HG02642 (cell line): Measurements from ENCODE around the gene TTLL12.

Experiments
- ATAC-seq: cut with Tn5 transposase; IDR thresholded peaks from one replicate; pipeline ENCODE4 v1.9.1; 2021; ENCODE audit warnings: mild to moderate bottlenecking; ENCODE audit not compliant: unreplicated experiment, poor library complexity

Gene TTLL12

DNA sequence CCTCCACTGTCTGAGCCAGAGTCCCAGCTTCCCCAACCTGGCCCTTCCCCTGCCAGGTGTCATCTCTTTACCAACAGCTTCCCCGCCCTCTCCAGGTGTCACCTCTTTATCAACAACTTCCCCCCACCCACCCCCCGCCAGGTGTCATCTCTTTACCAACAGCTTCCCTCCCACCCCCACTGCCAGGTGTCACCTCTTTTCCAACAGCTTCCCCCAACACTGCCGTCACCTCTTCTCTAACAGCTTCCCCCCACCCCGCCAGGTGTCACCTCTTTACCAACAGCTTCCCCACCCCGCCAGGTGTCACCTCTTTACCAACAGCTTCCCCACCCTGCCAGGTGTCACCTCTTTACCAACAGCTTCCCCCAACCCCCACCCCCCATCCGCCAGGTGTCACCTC is 29.8 kb upstream of the TTLL12 start:
- ATAC-seq: no peak

DNA sequence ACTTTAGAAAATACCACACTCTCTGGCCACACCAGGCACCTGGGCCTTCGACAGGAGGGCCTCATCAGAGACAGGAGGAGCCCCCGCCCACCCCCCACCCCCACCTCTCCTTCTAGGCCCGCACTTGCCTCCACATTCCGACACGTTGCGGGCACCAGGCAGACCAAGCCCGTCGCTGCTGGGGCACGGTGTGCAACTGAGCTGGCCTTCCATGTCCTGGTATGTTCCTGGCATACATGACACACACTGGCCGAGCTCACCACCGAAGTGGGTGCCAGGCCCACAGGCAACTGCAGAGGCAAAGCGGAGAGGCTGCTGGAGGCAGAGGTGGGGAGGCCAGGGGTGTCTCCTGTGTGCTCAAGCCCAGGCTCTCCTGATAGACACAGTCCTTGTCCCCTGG is 27.0 kb upstream of the TTLL12 start:
- no peak for ATAC-seq

DNA sequence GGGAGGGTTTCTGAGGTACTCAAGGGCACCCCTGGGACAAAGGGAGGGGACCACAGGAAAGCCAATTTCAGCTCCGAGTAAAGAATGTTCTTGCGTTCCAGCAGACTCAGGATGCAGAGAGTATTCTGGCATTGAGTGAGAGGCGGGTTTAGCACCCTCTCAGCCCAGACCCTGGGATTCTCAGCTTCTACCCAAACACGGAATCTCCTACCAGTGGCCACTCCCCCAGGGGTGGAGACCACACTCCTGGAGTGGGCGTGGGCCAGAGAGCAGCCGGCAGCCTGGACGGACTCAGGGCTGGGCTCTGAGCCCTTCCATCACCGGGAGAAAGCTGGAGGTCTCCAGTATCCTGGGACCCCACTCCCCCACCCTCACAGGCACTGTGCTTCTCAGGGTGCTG is 26.1 kb upstream of the TTLL12 start:
- ATAC-seq: no peak

DNA sequence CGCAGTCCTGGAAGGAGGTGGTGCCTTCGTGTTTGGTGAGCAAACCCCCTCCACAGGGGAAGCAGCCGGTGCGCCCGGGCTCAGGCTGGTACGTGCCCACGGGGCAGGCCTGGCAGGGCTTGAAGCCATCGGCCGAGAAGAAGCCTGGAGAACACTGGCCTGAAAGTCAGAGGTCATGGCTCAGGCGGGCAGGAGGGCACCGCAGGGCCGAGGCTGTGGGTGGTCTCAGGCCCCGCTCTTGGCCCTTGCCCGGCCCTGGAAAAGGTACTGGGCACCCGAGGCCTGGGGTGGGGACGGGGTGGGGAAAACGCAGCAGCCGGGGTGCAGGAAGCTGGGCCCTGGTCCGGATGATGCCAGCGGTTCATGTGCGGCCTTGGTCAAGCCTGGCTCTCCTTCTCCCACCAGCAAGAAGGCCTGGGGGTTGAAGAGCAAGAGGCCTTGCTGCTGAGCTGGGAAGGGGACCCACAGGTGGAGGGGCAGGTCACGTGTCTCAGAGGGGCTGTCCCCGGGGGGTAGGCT is 25.6 kb upstream of the TTLL12 start:
- ATAC-seq: no peak

DNA sequence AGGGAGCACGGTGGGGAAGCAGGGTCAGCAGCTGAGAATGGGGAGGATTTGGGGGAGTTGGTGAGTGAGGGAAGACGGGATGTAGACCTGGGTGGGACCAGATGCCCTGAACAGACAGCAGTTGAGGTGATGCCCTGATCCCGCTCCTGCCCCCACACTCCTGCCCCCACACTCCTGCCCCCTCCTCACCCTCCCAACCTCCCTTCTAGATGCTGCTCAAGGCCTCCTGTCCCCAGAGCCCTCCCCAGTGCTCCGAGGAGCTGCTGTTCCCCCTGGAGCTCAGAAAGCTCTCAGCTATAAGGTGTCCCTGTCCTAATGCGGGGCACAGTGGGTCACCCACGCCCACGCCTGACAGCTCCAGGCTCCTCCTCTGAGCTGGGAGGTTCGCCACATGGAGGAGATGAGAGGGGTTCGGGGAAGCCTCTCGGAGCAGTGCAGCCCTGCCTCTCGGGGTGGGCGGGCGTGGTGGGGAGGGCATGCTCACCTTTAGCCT is 25.1 kb upstream of the TTLL12 start:
- ATAC-seq: no peak

DNA sequence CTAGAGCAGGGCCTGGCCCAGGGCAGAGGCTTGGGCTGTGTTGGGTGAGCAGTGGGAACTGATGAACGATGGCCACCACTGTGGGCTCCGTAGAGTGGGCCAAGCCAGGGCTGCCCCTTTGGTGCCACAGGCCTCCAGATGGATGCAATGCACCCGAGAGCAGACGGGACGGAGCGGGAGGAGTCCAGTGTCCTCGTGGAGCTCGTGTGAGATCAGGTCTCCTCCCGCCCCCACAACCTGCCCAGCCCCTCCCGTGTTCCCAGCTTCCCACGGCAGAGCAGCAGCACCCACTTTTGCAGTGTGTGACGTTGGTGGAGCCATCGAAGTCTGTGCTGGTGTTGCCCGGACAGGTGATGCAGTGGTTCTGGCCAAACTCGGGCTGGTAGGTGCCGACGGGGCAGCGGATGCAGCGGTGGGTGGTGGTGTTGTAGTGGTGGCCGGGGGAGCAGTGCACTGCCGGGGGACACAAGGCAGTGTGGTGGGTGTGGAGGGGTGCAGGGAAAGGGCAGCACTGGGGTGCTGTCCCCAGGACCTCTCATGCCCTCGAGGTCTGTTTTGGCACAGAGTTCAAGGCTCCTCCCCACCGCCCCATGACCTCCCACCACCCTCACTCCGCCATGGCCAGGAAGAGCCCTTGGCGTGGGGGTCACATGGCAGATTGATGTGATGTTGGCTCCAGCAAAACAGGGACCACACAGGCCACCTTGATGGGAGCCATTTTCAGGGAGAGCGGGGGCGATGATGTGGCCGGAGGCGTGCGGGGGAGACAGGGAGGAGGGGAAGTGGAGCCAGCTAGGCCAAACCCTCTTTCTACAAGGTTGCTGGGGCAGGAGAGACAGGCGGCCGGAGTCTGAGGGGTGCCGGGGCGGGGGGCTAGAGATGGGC is 23.9 kb upstream of the TTLL12 start:
- no peak for ATAC-seq

DNA sequence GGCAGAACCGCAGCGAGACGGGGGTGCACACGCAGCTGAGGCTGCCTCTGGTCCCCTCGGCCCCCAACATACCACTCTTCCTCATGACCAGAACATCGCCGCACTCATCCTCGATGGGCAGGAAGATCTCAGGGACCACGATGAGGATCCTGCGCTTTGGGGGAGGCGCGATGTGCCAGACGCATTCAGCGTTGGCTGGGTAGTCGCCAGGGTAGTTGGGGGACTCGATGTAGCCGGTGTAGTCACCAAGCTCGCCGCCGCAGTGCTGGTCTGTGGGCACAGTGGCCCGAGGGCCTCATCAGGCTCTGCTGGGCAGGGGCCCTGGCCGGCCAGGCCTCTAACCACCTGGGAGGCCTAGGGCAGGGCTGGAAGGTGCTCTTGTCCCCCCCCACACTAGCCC is 23.0 kb upstream of the TTLL12 start:
- no peak for ATAC-seq

DNA sequence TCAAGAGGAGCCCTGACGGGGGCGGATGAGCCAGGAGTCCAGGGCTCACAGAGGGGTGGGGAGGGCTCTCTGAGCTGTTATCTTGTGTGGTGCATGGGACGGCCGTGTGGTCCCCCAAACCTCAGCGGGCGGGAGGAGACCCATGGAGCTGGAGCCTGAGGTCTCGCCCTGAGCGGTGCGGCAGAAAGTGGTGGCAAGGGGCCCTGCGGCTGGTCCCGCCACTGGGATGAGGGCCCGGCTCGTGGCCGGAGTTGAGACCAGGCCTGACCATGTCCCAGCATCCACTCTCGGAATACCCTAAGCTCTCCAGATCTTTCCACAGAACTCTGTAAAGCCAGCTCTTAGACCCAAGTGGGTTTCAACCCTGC is 22.6 kb upstream of the TTLL12 start:
- ATAC-seq: no peak

DNA sequence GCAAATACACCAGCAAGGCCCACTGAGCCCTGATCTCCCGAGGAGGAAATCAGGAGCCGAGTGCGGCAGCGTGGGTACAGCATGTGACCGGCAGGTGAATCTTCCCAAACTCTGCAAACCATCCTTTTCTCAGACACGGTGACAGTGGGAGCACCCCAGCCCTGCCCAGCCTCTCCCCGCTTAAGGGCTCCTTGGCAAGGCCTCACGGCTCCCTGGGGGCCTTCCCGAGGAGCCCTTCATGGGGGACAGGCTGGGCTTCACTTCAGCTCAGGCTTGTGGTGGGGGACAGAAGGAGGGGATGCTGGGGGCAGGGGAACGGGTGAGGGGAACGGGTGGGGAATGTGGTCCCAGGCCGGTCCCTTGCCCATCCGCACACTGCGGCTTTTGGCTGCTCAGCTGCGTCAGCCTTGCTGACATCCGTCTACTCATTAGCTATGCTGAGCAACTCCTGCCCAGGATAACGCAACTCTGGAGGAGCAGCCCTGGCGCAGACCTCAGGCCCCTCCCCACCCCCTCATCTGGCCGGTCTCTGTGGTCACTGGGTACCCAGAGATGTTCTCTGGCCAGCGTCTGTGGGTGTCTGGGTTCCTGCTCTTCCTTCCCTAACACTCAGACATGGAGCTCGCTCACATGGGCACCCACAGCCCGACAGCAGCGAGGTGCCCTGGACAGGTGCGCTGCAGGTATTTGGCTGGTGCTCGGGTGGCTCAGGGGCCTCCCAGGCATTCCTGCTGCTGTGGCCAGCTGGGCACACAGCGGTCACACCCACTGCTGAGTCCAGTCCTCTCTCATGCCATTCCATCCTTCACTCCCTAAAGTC is 22.0 kb upstream of the TTLL12 start:
- no peak for ATAC-seq

DNA sequence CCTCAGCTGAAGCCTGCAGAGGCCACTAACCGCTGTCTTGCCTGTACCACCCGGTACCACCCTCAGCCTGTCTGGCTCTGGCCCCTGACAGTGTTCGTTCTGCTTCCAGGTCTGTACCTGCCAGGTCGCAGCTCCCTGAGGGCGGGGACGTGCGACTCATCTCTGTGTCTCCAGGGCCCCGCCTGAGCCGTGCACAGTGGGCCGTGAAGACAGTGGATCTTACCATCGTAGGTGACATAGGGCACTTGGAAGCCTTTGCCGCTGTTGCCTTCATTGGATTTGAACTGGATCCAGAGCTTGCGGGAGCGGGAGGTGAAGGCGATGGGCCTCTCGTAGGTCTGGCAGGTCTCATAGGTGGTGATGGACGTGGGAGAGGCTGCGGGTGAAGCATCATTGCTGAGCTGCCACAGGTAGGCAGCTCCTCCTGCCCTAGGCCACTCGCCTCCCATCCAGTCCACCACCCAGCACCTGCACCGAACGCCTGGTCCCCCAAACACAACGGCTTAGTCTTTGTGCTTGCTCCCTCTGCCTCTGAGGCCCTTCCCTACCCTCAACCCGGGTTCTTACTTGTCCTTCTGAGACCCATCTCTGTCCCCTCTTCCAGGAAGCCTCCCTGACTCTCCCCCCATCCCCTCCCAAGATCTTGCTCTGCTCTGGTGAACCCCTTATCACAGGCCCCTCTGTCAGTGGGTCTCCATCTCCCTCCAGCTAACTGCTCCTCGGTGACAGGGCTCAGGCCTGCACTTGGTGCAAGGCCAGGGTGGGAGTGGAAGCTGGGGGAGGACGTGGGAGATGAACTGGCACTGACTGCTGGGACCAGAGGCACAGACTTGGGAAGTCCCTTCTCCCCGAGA is 21.1 kb upstream of the TTLL12 start:
- no peak for ATAC-seq

DNA sequence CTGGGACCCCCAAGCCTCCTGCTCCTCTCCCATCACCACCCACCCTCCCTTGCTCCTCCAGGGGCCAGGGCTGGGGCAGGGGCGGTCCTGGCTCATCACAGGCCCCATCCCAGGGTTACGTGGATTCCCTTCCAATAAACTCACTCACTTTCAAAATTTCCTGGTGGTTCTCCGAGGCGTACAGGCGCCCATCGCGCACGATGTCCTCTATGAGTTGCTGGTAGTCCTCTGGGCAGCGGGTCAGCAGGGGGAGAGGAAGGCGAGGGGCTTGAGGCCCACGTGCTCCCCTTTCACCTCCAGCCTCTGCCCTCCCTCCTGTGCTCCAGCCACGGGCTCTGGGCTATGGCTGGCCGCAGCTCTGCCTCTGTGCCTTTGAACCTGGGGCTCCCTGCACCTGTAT is 20.5 kb upstream of the TTLL12 start:
- ATAC-seq: no peak

DNA sequence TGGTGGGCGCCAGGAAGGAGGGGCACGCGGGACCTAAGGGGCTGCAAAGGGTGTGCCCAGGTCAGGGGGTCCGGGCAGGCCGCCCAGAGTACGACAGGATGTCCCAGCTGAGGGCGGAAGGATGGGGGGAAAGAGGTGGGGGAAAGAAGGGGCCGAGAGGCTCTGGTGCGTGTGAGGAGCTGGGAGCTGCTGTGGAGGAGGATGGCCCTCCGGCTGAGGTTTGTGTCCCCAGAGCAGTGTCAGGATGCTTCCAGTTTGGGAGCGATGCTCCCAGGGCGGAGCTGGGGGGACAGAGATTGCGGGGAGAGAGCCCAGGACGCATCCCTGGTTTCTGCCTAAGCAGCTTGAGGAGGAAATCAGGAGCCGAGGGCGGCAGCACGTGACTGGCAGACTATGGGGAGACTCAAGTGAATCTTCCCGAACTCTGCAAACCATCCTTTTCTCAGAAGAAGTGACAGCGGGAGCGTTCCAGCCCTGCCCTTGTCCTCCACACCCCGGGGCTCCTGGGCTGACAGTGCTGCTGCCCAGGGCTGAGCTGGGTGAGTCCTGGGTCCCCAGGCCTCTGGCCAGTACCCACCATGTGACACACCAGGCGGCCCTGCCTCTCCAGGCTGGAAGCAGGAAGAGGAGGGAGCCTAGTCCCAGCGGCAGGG is 19.7 kb upstream of the TTLL12 start:
- ATAC-seq: no peak

DNA sequence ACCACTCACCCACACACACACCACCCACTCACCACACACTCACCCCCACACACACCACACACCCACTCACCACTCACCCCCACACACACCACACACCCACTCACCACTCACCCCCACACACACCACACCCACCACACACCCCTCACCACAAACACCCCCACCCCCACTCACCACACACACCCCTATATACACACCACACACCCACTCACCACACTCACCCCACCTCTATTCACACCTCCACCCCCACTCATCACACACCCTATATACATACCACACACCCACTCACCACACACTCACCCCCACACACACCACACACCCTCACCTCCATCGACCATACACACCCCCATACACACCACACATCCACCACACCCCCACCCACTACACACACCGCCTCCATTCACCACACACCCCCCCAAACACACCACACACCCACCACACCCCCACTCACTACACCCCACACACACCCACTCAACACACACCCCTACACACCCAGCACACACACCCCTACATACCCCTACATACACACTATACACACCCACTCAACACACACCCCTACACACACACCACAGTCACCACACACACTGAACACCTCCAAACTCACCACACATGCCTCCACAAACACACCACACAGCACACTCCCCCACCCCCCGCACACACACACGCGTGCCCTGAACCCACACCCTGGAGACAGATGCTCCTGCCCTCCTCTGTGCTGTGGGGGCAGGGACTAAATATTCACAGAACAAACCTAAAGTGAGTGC is 19.0 kb upstream of the TTLL12 start:
- no peak for ATAC-seq

DNA sequence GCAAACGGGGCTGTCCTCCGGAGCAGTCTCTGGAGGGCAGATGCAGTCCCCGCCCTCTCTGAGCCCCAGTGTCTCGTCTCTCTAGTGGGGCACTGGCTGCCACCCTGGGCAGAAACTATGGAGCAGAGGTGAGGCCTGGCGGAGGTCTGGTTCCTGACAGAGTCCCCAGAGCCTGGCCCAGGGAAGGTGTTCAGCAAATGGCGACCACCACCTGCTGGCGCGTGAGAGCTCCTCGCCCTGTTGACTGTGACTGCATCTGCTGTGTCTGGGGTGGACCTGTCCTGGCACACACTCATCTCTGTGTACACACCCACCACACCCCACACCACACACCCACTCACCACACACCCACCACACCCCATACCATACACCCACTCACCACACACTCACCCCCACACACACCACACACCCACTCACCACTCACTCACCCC is 18.3 kb upstream of the TTLL12 start:
- ATAC-seq: no peak

DNA sequence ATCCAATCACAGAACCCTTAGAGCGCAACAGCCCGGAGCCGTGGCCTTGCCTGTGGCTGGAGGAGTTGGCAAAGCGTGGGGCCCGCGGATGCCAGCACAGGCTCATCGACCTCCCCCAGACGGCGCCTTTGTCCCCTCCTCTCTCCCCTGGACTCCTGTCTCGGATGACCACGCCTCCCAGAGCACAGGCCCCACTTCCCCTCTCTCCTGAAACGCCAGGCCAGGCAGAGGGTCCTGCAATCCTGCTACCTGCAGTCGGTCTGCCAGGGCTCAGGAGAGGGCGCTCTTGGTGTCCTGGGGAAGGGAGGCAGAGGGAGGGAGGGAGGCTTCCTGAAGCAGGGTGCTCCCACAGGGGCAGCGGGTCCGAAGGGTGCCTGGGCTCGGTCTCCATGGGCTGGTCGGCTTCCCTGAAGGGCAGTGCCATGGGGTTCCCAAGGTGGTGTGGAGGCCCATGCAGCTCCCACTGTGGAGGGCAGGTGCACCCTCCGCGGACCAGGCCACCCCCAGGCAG is 16.6 kb upstream of the TTLL12 start:
- no peak for ATAC-seq

DNA sequence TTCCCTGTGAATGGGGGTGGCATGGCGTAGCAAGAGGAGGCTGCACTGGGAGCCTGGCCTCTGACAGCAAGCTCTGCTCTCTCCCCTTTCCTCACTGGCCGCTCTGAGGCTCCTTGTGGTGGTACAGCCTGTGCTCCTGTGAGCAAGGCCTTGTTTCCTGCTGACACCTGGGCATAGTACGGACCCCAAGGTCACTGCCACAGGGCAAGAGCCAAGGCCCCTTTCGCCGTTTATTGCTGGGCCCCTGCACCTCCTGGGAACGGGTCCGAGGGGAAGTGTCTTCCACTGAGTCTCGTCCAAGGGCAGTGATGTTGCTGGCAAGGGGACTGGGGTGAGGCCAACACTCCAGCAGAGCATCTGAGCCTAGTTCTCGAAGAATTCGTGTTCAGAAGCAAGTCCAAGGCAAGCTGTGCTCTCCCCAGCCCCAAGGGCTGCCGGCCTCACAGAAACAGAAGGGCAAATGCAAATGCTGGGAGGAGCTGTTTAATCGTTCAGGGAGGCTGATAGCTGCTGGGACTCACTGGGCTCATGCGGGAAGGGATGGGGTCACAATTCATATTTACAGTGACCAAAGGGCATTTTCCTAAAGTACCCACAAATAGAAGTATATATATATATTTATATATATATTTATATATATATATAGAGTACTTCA is 15.9 kb upstream of the TTLL12 start:
- no peak for ATAC-seq

DNA sequence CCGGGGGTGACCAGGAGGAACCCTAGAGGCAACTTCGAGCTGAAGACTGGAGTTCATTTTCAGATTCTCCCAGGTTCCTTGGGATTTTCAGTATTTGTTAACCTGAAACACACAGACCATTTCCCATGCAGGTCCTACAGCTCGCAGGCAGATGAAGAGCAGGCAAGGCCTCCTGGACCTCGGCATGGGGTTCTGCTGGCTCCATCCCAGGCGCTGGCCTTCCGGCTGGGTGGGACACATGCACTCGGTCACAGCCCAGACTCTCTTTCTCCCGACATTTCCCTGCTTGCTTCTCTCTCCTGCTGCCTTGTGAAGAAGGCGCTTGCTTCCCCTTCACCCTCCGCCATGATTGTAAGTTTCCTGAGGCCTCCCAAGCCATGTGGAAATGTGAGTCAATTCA is 15.4 kb upstream of the TTLL12 start:
- no peak for ATAC-seq

DNA sequence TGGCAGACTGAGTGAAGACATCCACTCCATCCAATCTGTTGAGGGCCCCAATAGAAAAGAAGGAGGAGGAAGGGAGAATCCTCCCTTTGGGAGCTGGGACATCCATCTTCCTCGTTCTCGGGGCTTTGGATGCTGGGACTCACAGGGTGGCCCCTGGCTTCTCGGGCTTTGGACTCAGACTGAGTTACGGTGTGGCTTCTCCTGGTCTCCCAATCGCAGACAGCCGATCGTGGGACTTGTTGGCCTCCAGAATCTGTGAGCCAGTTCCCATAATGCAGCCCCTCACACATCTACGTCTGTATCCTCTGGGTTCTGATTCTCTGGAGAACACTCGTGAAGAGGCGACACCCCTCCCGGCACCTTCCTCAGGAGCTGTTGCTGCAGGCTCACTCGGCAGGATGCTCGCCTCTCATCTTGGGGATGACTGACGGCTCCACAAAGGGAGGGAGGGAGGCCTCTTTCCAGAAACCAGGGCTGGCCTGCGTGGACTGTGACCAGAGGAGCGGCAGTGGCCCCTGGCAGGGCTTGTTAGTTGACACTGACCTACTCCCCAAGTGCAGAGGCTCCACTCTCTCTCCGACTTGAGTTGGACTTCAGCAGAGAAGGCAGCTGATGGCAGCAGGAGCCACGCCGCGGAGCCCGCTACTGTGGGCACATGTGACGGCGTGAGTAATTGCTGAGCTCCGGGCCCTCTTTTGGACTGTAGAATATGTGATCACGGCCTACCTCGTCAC is 14.7 kb upstream of the TTLL12 start:
- no peak for ATAC-seq
